GM23248 (cell line): Measurements from ENCODE around the gene F2RL3. TPM values are rescaled to one million over a fixed set of nuclear protein-coding genes. Genes with fewer than 3 reads are reported as not detected.

ENCODE experiments used
- DNase-seq: peaks from one replicate; pipeline ENCODE4 v3.0.0-alpha.2; 2015
- H2AFZ ChIP-seq: fragments of 200-600 bp; sonication (generic); 2 replicates; pipeline ENCODE4 v1.6.1; 2016; ENCODE audit warnings: antibody characterized with exemption
- H3F3A ChIP-seq: fragments of 200-600 bp; sonication (generic); 2 replicates; pipeline ENCODE4 v1.6.1; 2016; ENCODE audit warnings: mild to moderate bottlenecking, antibody characterized with exemption, mixed run types; ENCODE audit not compliant: insufficient read depth
- H3K27ac ChIP-seq: fragments of 200-600 bp; sonication (generic); 2 replicates; pipeline ENCODE4 v1.5.1; 2016; ENCODE audit warnings: mild to moderate bottlenecking
- H3K27me3 ChIP-seq: fragments of 200-600 bp; sonication (generic); replicated peaks from 2 replicates; pipeline ENCODE4 v1.6.1; 2016; ENCODE audit warnings: mild to moderate bottlenecking; ENCODE audit not compliant: insufficient read depth
- H3K36me3 ChIP-seq: fragments of 200-600 bp; sonication (generic); 2 replicates; pipeline ENCODE4 v1.6.1; 2016; ENCODE audit warnings: low read depth, mild to moderate bottlenecking
- H3K4me1 ChIP-seq: fragments of 200-600 bp; sonication (generic); 2 replicates; pipeline ENCODE4 v1.6.1; 2016; ENCODE audit warnings: mild to moderate bottlenecking; ENCODE audit not compliant: insufficient read depth
- H3K4me2 ChIP-seq: fragments of 200-600 bp; sonication (generic); one replicate; pipeline ENCODE4 v1.6.1; 2016; ENCODE audit warnings: mild to moderate bottlenecking; ENCODE audit not compliant: unreplicated experiment
- H3K4me3 ChIP-seq: fragments of 200-600 bp; sonication (generic); 2 replicates; pipeline ENCODE4 v1.5.1; 2016; ENCODE audit warnings: mild to moderate bottlenecking
- H3K79me2 ChIP-seq: fragments of 200-600 bp; sonication (generic); 2 replicates; pipeline ENCODE4 v1.6.1; 2016; ENCODE audit warnings: mild to moderate bottlenecking; ENCODE audit not compliant: insufficient read depth
- H3K9ac ChIP-seq: fragments of 200-600 bp; sonication (generic); 2 replicates; pipeline ENCODE4 v1.6.1; 2016; ENCODE audit warnings: mild to moderate bottlenecking
- H3K9me2 ChIP-seq: fragments of 200-600 bp; sonication (generic); 2 replicates; pipeline ENCODE4 v1.6.1; 2016; ENCODE audit warnings: mixed run types, mild to moderate bottlenecking, moderate library complexity; ENCODE audit not compliant: insufficient read depth
- H3K9me3 ChIP-seq: fragments of 200-600 bp; sonication (generic); one replicate; pipeline ENCODE4 v1.6.1; 2017; ENCODE audit warnings: low read depth
- H4K20me1 ChIP-seq: fragments of 200-600 bp; sonication (generic); 2 replicates; pipeline ENCODE4 v1.6.0; 2016; ENCODE audit not compliant: insufficient read depth
- EZH2 ChIP-seq: fragments of 200-600 bp; sonication (generic); IDR thresholded peaks from 2 replicates; pipeline ENCODE4 v1.6.1; 2018; ENCODE audit warnings: antibody characterized with exemption, mild to moderate bottlenecking; ENCODE audit not compliant: insufficient read depth, poor library complexity, severe bottlenecking
- EZH2phosphoT487 ChIP-seq: fragments of 200-600 bp; sonication (generic); IDR thresholded peaks from 2 replicates; pipeline ENCODE4 v1.6.1; 2018; ENCODE audit warnings: antibody characterized with exemption, moderate library complexity, mild to moderate bottlenecking, low read depth; ENCODE audit not compliant: insufficient read depth
- WGBS, 2 experiments: methylation state at CpG; one replicate each; pipeline ENCODE4 v1.1.6; 2015 to 2017; ENCODE audit warnings: low lambda C conversion rate in 2 of 2, low coverage in 1 of 2; ENCODE audit errors: missing lambda C conversion rate in 2 of 2; 5-methylcytosine and 5-hydroxymethylcytosine counted together
- in situ Hi-C: fragments of 300-500 bp; cut with MboI; formaldehyde crosslinking; loops from 2 replicates; pipeline ENCODE4 v1.15.0; 2020
- polyA plus RNA-seq: library from polyadenylated mRNA; unstranded; fragments of >200 nt; fragmentation: Nextera tagmentation; extraction: Ambion mirVana; gene quantifications from 2 replicates; pipeline ENCODE4 v1.2.1, GENCODE V29; 2016
- total RNA-seq: library from RNA; depleted of rRNA; stranded (reverse); fragments of >200 nt; shearing (Covaris generic); gene quantifications from 2 replicates; pipeline ENCODE4 v1.2.3, GENCODE V29; 2014

The F2RL3 gene
- total and polyA plus RNA-seq, 2 experiments from 2014 or later = not detected

- 88 to 89% methylated on average over 24 of the region's 24 CpGs for WGBS, 2 experiments
Measured at GRCh38 chr19:16890461-16891184, 1.8 kb downstream of the F2RL3 start.

GRCh38 chr19:16891696-16892382 is 3.0 kb downstream of the F2RL3 start:
- Histone ChIP-seq H3K9ac (no peak overlapping the region), H3K27me3 (no peaks in the 10 kb centered on the region), H3K79me2 (no peaks in the 10 kb centered on the region), H3K4me1 (no peaks in the 10 kb centered on the region), H3K4me3 (no peak overlapping the region), H3K36me3 (no peaks in the 10 kb centered on the region), H3K4me2 (no peak overlapping the region), H2AFZ (no peak overlapping the region), H3K27ac (no peak overlapping the region), H4K20me1 (no peaks in the 10 kb centered on the region), H3F3A (no peaks in the 10 kb centered on the region), H3K9me3 (no peaks in the 10 kb centered on the region), H3K9me2 (no peaks in the 10 kb centered on the region)
- WGBS, 2 experiments = 51 to 73% methylated on average over 8 to 12 of the region's 12 CpGs
- in situ Hi-C loops = no loop called here
- DNase-seq = no peak
- TF ChIP-seq EZH2phosphoT487 (no peak), EZH2 (no peak)

More at GRCh38 chr19:16890461-16891184, 1.8 kb downstream of the F2RL3 start:
- no peak overlapping the region for H3K4me2 ChIP-seq
- H3K27ac ChIP-seq = no peak overlapping the region
- H3K9me2 ChIP-seq = no peaks in the 10 kb centered on the region
- H3K9me3 ChIP-seq = no peaks in the 10 kb centered on the region
- in situ Hi-C loops = no loop called here
- no peak for DNase-seq
- H3F3A ChIP-seq = no peaks in the 10 kb centered on the region
- H3K9ac ChIP-seq = no peak overlapping the region
- TF ChIP-seq EZH2phosphoT487 (no peak), EZH2 (no peak)
- no peaks in the 10 kb centered on the region for H3K36me3 ChIP-seq
- H2AFZ ChIP-seq = no peak overlapping the region
- no peak overlapping the region for H3K4me3 ChIP-seq
- H3K4me1 ChIP-seq = no peaks in the 10 kb centered on the region
- H3K79me2 ChIP-seq = no peaks in the 10 kb centered on the region
- H4K20me1 ChIP-seq = no peaks in the 10 kb centered on the region
- no peaks in the 10 kb centered on the region for H3K27me3 ChIP-seq

- Histone ChIP-seq H3K27ac (no peak overlapping the region), H3K79me2 (no peaks in the 10 kb centered on the region), H3K36me3 (no peaks in the 10 kb centered on the region), H2AFZ (no peak overlapping the region), H3K9ac (no peak overlapping the region), H3K27me3 (no peaks in the 10 kb centered on the region), H4K20me1 (no peaks in the 10 kb centered on the region), H3K4me3 (no peak overlapping the region), H3K9me2 (no peaks in the 10 kb centered on the region), H3K4me2 (no peak overlapping the region), H3K4me1 (no peaks in the 10 kb centered on the region), H3K9me3 (no peaks in the 10 kb centered on the region), H3F3A (no peaks in the 10 kb centered on the region)
- 43 to 44% methylated on average over 4 of the region's 4 CpGs for WGBS, 2 experiments
- TF ChIP-seq EZH2phosphoT487 = no peak
- no peak for TF ChIP-seq EZH2
- in situ Hi-C loops = no loop called here
- no peak for DNase-seq
Measured at GRCh38 chr19:16892436-16892835, 3.6 kb downstream of the F2RL3 start.

GRCh38 chr19:16892868-16893685 is 4.3 kb downstream of the F2RL3 start:
- no peak for DNase-seq
- Histone ChIP-seq H3K27me3 (no peaks in the 10 kb centered on the region), H3F3A (no peaks in the 10 kb centered on the region), H3K36me3 (no peaks in the 10 kb centered on the region), H3K4me1 (no peaks in the 10 kb centered on the region), H3K27ac (no peak overlapping the region), H3K4me2 (no peak overlapping the region), H3K9me3 (no peaks in the 10 kb centered on the region), H3K9ac (no peak overlapping the region), H2AFZ (no peak overlapping the region), H3K79me2 (no peaks in the 10 kb centered on the region), H3K9me2 (no peaks in the 10 kb centered on the region), H4K20me1 (no peaks in the 10 kb centered on the region), H3K4me3 (no peak overlapping the region)
- WGBS, 2 experiments = 71 to 75% methylated on average over 17 to 19 of the region's 19 CpGs
- TF ChIP-seq EZH2phosphoT487 = no peak
- no peak for TF ChIP-seq EZH2
- in situ Hi-C loops = no loop called here
